OCI-LY1 (cell line): Measurements from ENCODE around the gene SULF2.
"Not testable (repeated sequence)": the region's sequence is repeated elsewhere in the genome, so short reads cannot be mapped to it uniquely, and the experiment has no call there.

Source experiments
- H2AFZ ChIP-seq: fragments of 200-600 bp; sonication (generic), shearing (Covaris generic); 2 replicates; pipeline ENCODE4 v1.6.0; 2014; ENCODE audit warnings: antibody characterized with exemption, mild to moderate bottlenecking, low read length
- H3F3A ChIP-seq: fragments of 200-600 bp; sonication (generic), shearing (Covaris generic); 2 replicates; pipeline ENCODE4 v1.6.0; 2014; ENCODE audit warnings: mild to moderate bottlenecking, antibody characterized with exemption, low read length, moderate library complexity; ENCODE audit not compliant: insufficient read depth
- H3K27ac ChIP-seq: fragments of 200-600 bp; sonication (generic); 2 replicates; pipeline ENCODE4 v1.5.1; 2014; ENCODE audit warnings: low read length, mixed run types, mild to moderate bottlenecking, low read depth; ENCODE audit not compliant: poor library complexity, severe bottlenecking
- H3K27me3 ChIP-seq: fragments of 200-600 bp; sonication (generic); 2 replicates; pipeline ENCODE4 v1.6.0; 2014; ENCODE audit warnings: antibody characterized with exemption, mild to moderate bottlenecking, low read length, moderate library complexity; ENCODE audit not compliant: insufficient read depth
- H3K36me3 ChIP-seq: fragments of 200-600 bp; sonication (generic); 2 replicates; pipeline ENCODE4 v1.6.1; 2014; ENCODE audit warnings: mild to moderate bottlenecking, antibody characterized with exemption, low read length, moderate library complexity, mixed read lengths; ENCODE audit not compliant: insufficient read depth
- H3K4me1 ChIP-seq: fragments of 200-600 bp; sonication (generic); 2 replicates; pipeline ENCODE4 v1.5.1; 2014; ENCODE audit warnings: mild to moderate bottlenecking, low read length, moderate library complexity; ENCODE audit not compliant: insufficient read depth, severe bottlenecking
- H3K4me2 ChIP-seq: fragments of 200-600 bp; sonication (generic), shearing (Covaris generic); 2 replicates; pipeline ENCODE4 v1.6.1; 2014; ENCODE audit warnings: low read length
- H3K4me3 ChIP-seq: fragments of 200-600 bp; sonication (generic); 2 replicates; pipeline ENCODE4 v1.5.1; 2014; ENCODE audit warnings: low read length, low read depth, mild to moderate bottlenecking, mixed read lengths; ENCODE audit not compliant: poor library complexity, severe bottlenecking
- H3K79me2 ChIP-seq: fragments of 200-600 bp; shearing (Covaris generic); 2 replicates; pipeline ENCODE4 v1.6.1; 2016; ENCODE audit warnings: mixed run types, low read length, mixed read lengths; ENCODE audit not compliant: insufficient read depth
- H3K9ac ChIP-seq: fragments of 200-600 bp; sonication (generic), shearing (Covaris generic); 2 replicates; pipeline ENCODE4 v1.6.1; 2014; ENCODE audit warnings: mild to moderate bottlenecking, low read length, mixed read lengths
- H3K9me2 ChIP-seq: fragments of 200-600 bp; sonication (generic), shearing (Covaris generic); 2 replicates; pipeline ENCODE4 v1.6.1; 2014; ENCODE audit warnings: low read depth, mild to moderate bottlenecking, low read length, mixed read lengths
- H3K9me3 ChIP-seq: fragments of 200-600 bp; shearing (Covaris generic); 2 replicates; pipeline ENCODE4 v1.6.1; 2014; ENCODE audit warnings: low read length, mixed read lengths
- H4K20me1 ChIP-seq: fragments of 200-600 bp; sonication (generic), shearing (Covaris generic); 2 replicates; pipeline ENCODE4 v1.6.0; 2016; ENCODE audit warnings: mild to moderate bottlenecking, low read length; ENCODE audit not compliant: insufficient read depth
- EZH2 ChIP-seq: fragments of 200-600 bp; sonication (generic), shearing (Covaris generic); IDR thresholded peaks from 2 replicates; pipeline ENCODE4 v1.8.0; 2017; ENCODE audit warnings: borderline replicate concordance, mixed run types, mild to moderate bottlenecking, antibody characterized with exemption, low read length, moderate library complexity, mixed read lengths
- TF ChIP-seq, protein P1 (sequence below): fragments of 200-600 bp; sonication (generic), shearing (Covaris generic); IDR thresholded peaks from 2 replicates; pipeline ENCODE4 v1.5.1; 2017; ENCODE audit warnings: mild to moderate bottlenecking, antibody characterized with exemption, low read length, moderate library complexity, mixed read lengths

The SULF2 gene

DNA sequence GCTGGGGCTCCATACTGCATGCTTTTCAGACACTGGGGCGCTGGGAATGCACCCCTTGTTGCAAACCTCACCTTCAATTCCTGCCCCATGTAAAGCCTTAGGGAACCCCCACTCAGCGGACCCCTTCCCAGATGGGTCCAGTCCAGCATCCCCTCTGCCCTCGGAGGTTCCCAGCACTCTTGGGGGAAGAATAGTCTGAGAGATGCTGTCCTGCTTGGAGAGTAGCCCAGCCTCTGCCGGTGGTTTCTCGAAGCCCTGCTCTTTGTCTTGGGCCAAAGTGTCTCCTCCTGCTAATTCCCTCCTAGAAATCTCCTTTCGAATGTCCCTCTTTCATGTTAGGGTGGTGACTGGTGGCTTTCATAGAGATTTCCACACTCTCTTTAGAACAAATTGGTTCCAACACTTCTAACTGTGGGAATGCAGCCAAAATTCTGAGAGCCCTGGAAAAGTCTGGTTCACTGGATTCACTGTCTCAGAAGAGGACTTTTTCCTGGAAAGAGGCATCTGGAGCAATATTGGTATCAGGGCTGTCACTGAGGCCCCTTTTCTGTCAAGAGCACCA lies 24.9 kb upstream of the SULF2 start:
- no peaks in the 10 kb centered on the region for H3K9me2 ChIP-seq
- H4K20me1 ChIP-seq: no peaks in the 10 kb centered on the region
- H3K27me3 ChIP-seq: no peaks in the 10 kb centered on the region
- TF ChIP-seq EZH2: no peak
- TF ChIP-seq, protein P1, sequence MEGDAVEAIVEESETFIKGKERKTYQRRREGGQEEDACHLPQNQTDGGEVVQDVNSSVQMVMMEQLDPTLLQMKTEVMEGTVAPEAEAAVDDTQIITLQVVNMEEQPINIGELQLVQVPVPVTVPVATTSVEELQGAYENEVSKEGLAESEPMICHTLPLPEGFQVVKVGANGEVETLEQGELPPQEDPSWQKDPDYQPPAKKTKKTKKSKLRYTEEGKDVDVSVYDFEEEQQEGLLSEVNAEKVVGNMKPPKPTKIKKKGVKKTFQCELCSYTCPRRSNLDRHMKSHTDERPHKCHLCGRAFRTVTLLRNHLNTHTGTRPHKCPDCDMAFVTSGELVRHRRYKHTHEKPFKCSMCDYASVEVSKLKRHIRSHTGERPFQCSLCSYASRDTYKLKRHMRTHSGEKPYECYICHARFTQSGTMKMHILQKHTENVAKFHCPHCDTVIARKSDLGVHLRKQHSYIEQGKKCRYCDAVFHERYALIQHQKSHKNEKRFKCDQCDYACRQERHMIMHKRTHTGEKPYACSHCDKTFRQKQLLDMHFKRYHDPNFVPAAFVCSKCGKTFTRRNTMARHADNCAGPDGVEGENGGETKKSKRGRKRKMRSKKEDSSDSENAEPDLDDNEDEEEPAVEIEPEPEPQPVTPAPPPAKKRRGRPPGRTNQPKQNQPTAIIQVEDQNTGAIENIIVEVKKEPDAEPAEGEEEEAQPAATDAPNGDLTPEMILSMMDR: no peak
- no peak overlapping the region for H3K27ac ChIP-seq
- H3K4me2 ChIP-seq: no peak overlapping the region
- no peaks in the 10 kb centered on the region for H3F3A ChIP-seq
- H3K9ac ChIP-seq: no peak overlapping the region
- no peak overlapping the region for H3K4me3 ChIP-seq
- no peaks in the 10 kb centered on the region for H3K4me1 ChIP-seq
- no peak overlapping the region for H2AFZ ChIP-seq
- H3K79me2 ChIP-seq: no peaks in the 10 kb centered on the region
- H3K9me3 ChIP-seq: no peaks in the 10 kb centered on the region
- no peaks in the 10 kb centered on the region for H3K36me3 ChIP-seq

DNA sequence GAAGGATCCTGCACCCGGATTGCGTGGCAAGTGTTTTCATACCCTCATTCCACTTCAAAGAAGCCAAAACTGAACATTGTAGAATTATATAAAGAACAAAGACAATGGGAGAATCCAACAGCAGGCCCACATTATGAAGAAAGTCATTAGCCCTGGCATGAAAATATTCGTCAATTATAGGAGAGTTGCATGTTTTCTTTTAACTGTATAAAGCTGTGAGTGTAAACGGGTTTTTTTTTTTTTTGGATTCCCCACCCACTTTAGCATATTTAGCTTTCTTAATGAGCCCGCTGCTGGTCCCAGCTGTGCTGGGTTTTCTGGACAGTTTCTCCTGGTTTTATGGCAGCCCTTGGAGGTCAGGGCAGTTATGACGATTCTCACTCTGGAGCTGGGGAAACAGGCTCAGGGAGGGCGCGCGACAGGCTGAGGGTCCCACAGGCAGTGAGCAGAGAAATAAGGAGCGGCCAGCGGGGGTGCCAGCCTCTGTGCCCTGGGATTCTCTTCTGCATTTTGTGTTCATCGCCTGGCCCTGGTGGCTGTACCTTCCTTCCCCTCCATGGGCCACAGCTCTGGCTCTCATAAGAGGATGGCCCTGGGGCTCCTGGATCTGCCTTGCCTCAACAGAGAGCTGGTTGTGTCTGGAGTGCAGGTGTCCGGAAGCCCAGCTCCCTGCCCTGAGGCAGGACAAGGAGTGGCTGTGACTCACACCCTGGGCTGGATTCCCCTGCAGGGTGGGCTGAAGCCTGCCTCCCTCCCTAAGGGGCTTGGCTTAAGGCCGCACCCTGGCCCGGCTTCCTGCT lies 24.1 kb upstream of the SULF2 start:
- no peaks in the 10 kb centered on the region for H3F3A ChIP-seq
- H3K9me2 ChIP-seq: no peaks in the 10 kb centered on the region
- H2AFZ ChIP-seq: no peak overlapping the region
- H4K20me1 ChIP-seq: no peaks in the 10 kb centered on the region
- H3K9ac ChIP-seq: no peak overlapping the region
- no peak for TF ChIP-seq EZH2
- TF ChIP-seq, protein P1: no peak
- no peaks in the 10 kb centered on the region for H3K27me3 ChIP-seq
- no peaks in the 10 kb centered on the region for H3K9me3 ChIP-seq
- H3K4me1 ChIP-seq: no peaks in the 10 kb centered on the region
- no peak overlapping the region for H3K4me2 ChIP-seq
- H3K79me2 ChIP-seq: no peaks in the 10 kb centered on the region
- no peak overlapping the region for H3K27ac ChIP-seq
- no peaks in the 10 kb centered on the region for H3K36me3 ChIP-seq
- H3K4me3 ChIP-seq: no peak overlapping the region

DNA sequence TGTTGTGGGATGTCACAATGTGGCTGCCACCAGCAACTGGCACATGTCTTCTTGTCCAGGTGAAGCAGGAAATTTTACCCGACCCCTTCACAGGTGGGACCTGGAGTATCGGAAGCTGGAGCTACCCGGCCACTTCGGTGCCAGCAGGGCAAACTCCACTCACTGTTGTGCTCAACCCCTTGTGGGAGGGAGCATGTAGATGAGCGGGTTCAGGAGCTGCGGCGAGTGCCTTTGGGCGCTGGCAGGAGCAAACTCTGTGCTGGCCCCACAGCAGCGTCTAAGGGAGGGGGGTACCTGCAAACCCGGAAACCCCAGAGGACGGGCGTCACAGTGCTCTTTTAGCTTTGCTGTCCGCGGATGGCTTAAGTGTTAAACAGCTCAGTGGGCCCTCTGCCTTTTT lies 20.7 kb upstream of the SULF2 start:
- Histone ChIP-seq H3K27me3 (no peaks in the 10 kb centered on the region), H3K9ac (no peak overlapping the region), H4K20me1 (no peaks in the 10 kb centered on the region), H3K9me3 (no peaks in the 10 kb centered on the region), H3K4me2 (no peak overlapping the region), H3K36me3 (no peaks in the 10 kb centered on the region), H3K79me2 (no peaks in the 10 kb centered on the region), H3K4me1 (no peaks in the 10 kb centered on the region), H2AFZ (no peak overlapping the region), H3K27ac (no peak overlapping the region), H3K4me3 (no peak overlapping the region), H3K9me2 (no peaks in the 10 kb centered on the region), H3F3A (no peaks in the 10 kb centered on the region)
- TF ChIP-seq, protein P1: no peak
- no peak for TF ChIP-seq EZH2

DNA sequence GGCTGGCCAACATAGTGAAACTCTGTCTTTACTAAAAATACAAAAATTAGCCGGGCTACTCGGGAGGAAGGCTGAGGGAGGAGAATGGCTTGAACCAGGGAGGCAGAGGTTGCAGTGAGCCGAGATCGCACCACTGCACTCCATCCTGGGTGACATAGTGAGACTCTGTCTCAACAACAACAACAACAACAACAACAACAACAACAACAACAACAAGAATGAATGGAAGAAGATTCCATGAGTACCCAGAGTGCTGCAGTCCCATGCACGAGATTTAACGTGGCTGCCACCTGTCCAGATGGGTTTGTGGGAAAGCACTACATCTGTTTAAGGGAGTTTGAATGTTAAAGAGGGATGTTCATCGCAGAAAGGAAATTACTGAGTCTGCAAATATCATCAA lies 19.7 kb upstream of the SULF2 start:
- H3K36me3 ChIP-seq, H3K27ac ChIP-seq, H4K20me1 ChIP-seq, H3F3A ChIP-seq, H3K4me3 ChIP-seq, H3K4me1 ChIP-seq, H3K9ac ChIP-seq, H3K9me2 ChIP-seq, H3K27me3 ChIP-seq, H3K79me2 ChIP-seq, H2AFZ ChIP-seq, H3K4me2 ChIP-seq, H3K9me3 ChIP-seq: not testable (repeated sequence)

DNA sequence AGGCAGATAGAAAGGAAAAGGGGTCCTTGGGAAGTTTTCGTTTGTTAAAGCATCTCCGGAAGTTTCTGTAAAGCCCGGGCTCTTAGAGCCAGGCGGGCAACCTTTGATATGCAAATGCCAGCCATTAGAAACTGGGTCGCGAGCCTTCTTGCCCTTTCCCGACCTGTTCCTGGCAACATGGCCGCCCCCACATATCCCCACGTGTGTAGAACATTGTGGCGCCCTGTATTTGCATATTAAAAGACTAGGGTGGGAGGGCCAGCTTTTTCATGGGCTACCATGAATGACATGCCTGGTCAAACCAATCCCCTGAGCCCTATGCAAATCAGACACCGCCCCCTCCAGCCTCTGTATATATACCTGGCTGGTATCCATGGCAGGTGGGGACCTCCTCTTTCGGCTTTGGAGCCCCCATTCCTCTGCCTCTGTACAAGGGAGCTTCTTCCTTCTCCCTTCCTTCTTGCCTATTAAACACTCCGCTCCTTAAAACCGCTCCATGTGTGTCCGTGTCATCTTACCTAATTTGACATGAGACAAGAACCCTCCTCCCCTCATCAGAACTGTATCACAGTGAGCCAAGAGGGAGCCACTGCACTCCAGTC lies 19.0 kb upstream of the SULF2 start:
- H3K9ac ChIP-seq, H3K36me3 ChIP-seq, H2AFZ ChIP-seq, H3K4me2 ChIP-seq, H3K4me1 ChIP-seq, H3K79me2 ChIP-seq, H4K20me1 ChIP-seq, H3K9me2 ChIP-seq, H3K9me3 ChIP-seq, H3F3A ChIP-seq, H3K4me3 ChIP-seq, H3K27ac ChIP-seq, H3K27me3 ChIP-seq: not testable (repeated sequence)
